ENCODE data around the gene SLC22A23.

DNA sequence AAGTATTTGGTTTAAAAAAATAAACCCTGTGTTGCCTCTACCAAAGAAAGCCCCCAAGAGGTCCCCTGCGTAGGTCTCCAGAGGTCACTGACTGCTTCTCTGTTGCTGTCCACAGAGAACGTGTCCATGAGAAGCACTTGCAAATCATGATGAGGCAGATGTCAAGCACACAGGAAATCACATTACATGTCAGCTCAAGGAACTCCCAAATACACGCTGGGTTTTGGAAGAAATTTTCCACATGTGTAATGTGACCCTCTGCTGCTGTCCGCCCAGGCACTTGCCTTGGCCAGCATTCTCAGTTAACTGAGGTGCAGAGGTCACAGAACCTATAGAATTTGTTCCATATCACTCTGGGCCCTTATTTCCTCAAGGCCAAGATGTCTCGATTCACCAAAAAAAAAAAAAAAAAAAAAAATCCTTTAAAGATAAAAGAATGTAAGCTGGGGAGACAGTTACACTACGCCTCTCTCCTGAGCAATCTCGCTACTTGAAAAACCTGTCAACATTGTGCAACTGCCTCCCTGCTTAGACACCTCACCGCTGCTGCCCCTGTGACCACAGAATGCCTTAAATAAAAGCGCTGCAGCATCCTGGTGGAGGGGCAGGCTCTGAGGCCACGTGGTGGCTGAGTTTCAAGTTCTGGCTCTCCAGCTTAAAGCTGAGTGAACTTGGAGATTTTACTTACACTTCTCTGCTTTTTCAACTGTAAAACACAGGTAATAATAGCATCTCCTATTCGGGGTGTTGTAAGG lies 42.3 kb downstream of the SLC22A23 start:
- TF ChIP-seq CEBPB (IDR thresholded peaks at IDR 0.05; ENCODE audit: low read depth, low read length) (peak; percentile 91), POLR2A (IDR thresholded peaks at IDR 0.05; ENCODE audit: low read depth, low read length) (no peak)
- TF ChIP-seq, protein P1, sequence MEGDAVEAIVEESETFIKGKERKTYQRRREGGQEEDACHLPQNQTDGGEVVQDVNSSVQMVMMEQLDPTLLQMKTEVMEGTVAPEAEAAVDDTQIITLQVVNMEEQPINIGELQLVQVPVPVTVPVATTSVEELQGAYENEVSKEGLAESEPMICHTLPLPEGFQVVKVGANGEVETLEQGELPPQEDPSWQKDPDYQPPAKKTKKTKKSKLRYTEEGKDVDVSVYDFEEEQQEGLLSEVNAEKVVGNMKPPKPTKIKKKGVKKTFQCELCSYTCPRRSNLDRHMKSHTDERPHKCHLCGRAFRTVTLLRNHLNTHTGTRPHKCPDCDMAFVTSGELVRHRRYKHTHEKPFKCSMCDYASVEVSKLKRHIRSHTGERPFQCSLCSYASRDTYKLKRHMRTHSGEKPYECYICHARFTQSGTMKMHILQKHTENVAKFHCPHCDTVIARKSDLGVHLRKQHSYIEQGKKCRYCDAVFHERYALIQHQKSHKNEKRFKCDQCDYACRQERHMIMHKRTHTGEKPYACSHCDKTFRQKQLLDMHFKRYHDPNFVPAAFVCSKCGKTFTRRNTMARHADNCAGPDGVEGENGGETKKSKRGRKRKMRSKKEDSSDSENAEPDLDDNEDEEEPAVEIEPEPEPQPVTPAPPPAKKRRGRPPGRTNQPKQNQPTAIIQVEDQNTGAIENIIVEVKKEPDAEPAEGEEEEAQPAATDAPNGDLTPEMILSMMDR (conservative IDR thresholded peaks at IDR 0.05; ENCODE audit: low read depth, low read length) = no peak
